PC-3 (cell line): Measurements from ENCODE around the gene XIRP2. TPM values are rescaled to one million over a fixed set of nuclear protein-coding genes. Genes with fewer than 3 reads are reported as not detected.

Experiments
- ATAC-seq: fragments of 200-7000 bp; cut with Tn5 transposase; 2 replicates; pipeline ENCODE4 v1.9.1; 2020; ENCODE audit warnings: mild to moderate bottlenecking, moderate library complexity
- BruUV-seq: library from RNA; stranded (reverse); fragments of 400-500 nt; replicated peaks from 2 replicates; lab custom pipeline; 2021; lab: Mats Ljungman, UMichigan
- CTCF ChIA-PET: fragments of 300-600 bp; sonication (Branson Sonifier 250); formaldehyde crosslinking; loops from one replicate; lab custom pipeline; 2022; ENCODE audit warnings: antibody characterized with exemption; lab: Charles Lee
- POLR2A ChIA-PET: fragments of 300-600 bp; sonication (Branson Sonifier 250); formaldehyde crosslinking; loops from one replicate; lab custom pipeline; 2022; ENCODE audit warnings: antibody characterized with exemption; ENCODE audit not compliant: unreplicated experiment; lab: Charles Lee
- DNase-seq: peaks from one replicate; pipeline ENCODE4 v3.0.0-alpha.2; 2015
- H2AFZ ChIP-seq: fragments of 300-600 bp; sonication (generic); 2 replicates; pipeline ENCODE4 v1.6.0; 2016; ENCODE audit warnings: antibody characterized with exemption, low read length
- H3F3A ChIP-seq: fragments of 300-600 bp; sonication (generic); one replicate; pipeline ENCODE4 v1.6.0; 2017; ENCODE audit warnings: antibody characterized with exemption, low read length, control low read depth, mild to moderate bottlenecking; ENCODE audit not compliant: unreplicated experiment
- H3K27ac ChIP-seq: fragments of 300-600 bp; sonication (generic); 2 replicates; pipeline ENCODE4 v1.5.1; 2016; ENCODE audit warnings: mild to moderate bottlenecking, low read length
- H3K27me3 ChIP-seq: fragments of 300-600 bp; sonication (generic); 2 replicates; pipeline ENCODE4 v1.6.1; 2016; ENCODE audit warnings: low read length, mixed read lengths
- H3K36me3 ChIP-seq: fragments of 300-600 bp; sonication (generic); 2 replicates; pipeline ENCODE4 v1.6.1; 2016; ENCODE audit warnings: low read depth, mixed run types, low read length, mixed read lengths
- H3K4me1 ChIP-seq: fragments of 300-600 bp; sonication (generic); 2 replicates; pipeline ENCODE4 v1.5.1; 2016; ENCODE audit warnings: low read length; ENCODE audit not compliant: insufficient read depth
- H3K4me2 ChIP-seq: fragments of 300-600 bp; sonication (generic); 2 replicates; pipeline ENCODE4 v1.6.0; 2016; ENCODE audit warnings: low read length
- H3K4me3 ChIP-seq: fragments of 300-600 bp; sonication (generic); 2 replicates; pipeline ENCODE4 v1.5.1; 2016; ENCODE audit warnings: mild to moderate bottlenecking, low read length, mixed read lengths
- H3K79me2 ChIP-seq: fragments of 300-600 bp; sonication (generic); 2 replicates; pipeline ENCODE4 v1.6.1; 2017; ENCODE audit warnings: low read length, mixed read lengths
- H3K9ac ChIP-seq: fragments of 300-600 bp; sonication (generic); 2 replicates; pipeline ENCODE4 v1.6.0; 2016; ENCODE audit warnings: mild to moderate bottlenecking, low read length
- H3K9me2 ChIP-seq: fragments of 300-600 bp; sonication (generic); replicated peaks from 2 replicates; pipeline ENCODE4 v1.6.1; 2016; ENCODE audit warnings: mixed run types, low read length, mixed read lengths
- H3K9me3 ChIP-seq: fragments of 300-600 bp; sonication (generic); 2 replicates; pipeline ENCODE4 v1.6.1; 2016; ENCODE audit warnings: low read length, mixed read lengths
- H4K20me1 ChIP-seq: fragments of 300-600 bp; sonication (generic); 2 replicates; pipeline ENCODE4 v1.6.1; 2016; ENCODE audit warnings: low read length, mixed read lengths
- CTCF ChIP-seq: fragments of 300-600 bp; sonication (generic); conservative IDR thresholded peaks from 2 replicates; pipeline ENCODE4 v1.5.1; 2017; ENCODE audit warnings: antibody characterized with exemption, low read depth, mild to moderate bottlenecking, low read length
- EZH2 ChIP-seq: fragments of 300-600 bp; sonication (generic); IDR thresholded peaks from one replicate; pipeline ENCODE4 v1.6.1; 2017; ENCODE audit warnings: antibody characterized with exemption, mild to moderate bottlenecking, low read length; ENCODE audit not compliant: unreplicated experiment
- EZH2phosphoT487 ChIP-seq: fragments of 300-600 bp; sonication (generic); IDR thresholded peaks from 2 replicates; pipeline ENCODE4 v1.6.1; 2018; ENCODE audit warnings: mild to moderate bottlenecking, antibody characterized with exemption, low read length, borderline replicate concordance
- intact Hi-C: fragments of 100-400 bp; cut with micrococcal nuclease; formaldehyde crosslinking; loops from 2 replicates; pipeline ENCODE4 v1.9.0; 2023
- total RNA-seq: library from RNA; depleted of rRNA; stranded (reverse); fragments of >200 nt; gene quantifications from 2 replicates; pipeline ENCODE4 v1.2.3, GENCODE V29; 2014

The XIRP2 gene
- total RNA-seq, 1 experiment from 2014 or later = 0.11 TPM

- H3K9ac ChIP-seq = no peak overlapping the region
- H3K4me3 ChIP-seq = no peak overlapping the region
- no peaks in the 10 kb centered on the region for H4K20me1 ChIP-seq
- ATAC-seq (no peak), DNase-seq (no peak)
- H2AFZ ChIP-seq = no peak overlapping the region
- no peaks in the 10 kb centered on the region for H3K79me2 ChIP-seq
- H3F3A ChIP-seq = no peaks in the 10 kb centered on the region
- no peak overlapping the region for H3K4me2 ChIP-seq
- no peaks in the 10 kb centered on the region for H3K9me2 ChIP-seq
- no peaks in the 10 kb centered on the region for H3K9me3 ChIP-seq
- no peaks in the 10 kb centered on the region for H3K27me3 ChIP-seq
- ChIA-PET POLR2A (no interaction called here), CTCF (no interaction called here)
- intact Hi-C loops = no loop called here
- no peak for TF ChIP-seq EZH2
- no peak for TF ChIP-seq CTCF
- no peak for TF ChIP-seq EZH2phosphoT487
- BruUV-seq = no TSS peak
- no peak overlapping the region for H3K27ac ChIP-seq
- no peaks in the 10 kb centered on the region for H3K36me3 ChIP-seq
- H3K4me1 ChIP-seq = peaks cover 10% of the 10 kb centered on the region
Observed at GRCh38 chr2:166934817-166935216, 46.5 kb downstream of the XIRP2 start.

GRCh38 chr2:166942377-166942776 is 54.1 kb downstream of the XIRP2 start:
- POLR2A ChIA-PET = no interaction called here

More at GRCh38 chr2:166942377-166942776, 54.1 kb downstream of the XIRP2 start:
- ATAC-seq (no peak), DNase-seq (no peak)
- Histone ChIP-seq H3K36me3 (no peaks in the 10 kb centered on the region), H4K20me1 (no peaks in the 10 kb centered on the region), H2AFZ (no peak overlapping the region), H3K27ac (no peak overlapping the region), H3K4me2 (no peak overlapping the region), H3K4me3 (no peak overlapping the region), H3K9ac (no peak overlapping the region), H3K9me2 (no peaks in the 10 kb centered on the region), H3K4me1 (no peaks in the 10 kb centered on the region), H3K79me2 (no peaks in the 10 kb centered on the region), H3F3A (no peaks in the 10 kb centered on the region), H3K9me3 (no peaks in the 10 kb centered on the region), H3K27me3 (no peaks in the 10 kb centered on the region)
- no peak for TF ChIP-seq EZH2
- TF ChIP-seq CTCF = no peak
- no peak for TF ChIP-seq EZH2phosphoT487
- intact Hi-C loops = no loop called here
- no TSS peak for BruUV-seq
- CTCF ChIA-PET = no interaction called here
